ENCODE data around the gene GLS2.

The GLS2 gene

GRCh38 chr12:56521209-56521589, 33.2 kb upstream of the GLS2 start:
- TF ChIP-seq BACH2 (CRISPR knock-in tag; IDR thresholded peaks at IDR 0.05; ENCODE audit: borderline replicate concordance): no peak
- TF ChIP-seq PPARA (CRISPR knock-in tag; IDR thresholded peaks at IDR 0.05; ENCODE audit: borderline replicate concordance): no peak
- TF ChIP-seq CREB5 (CRISPR knock-in tag; IDR thresholded peaks at IDR 0.05; ENCODE audit: low read depth): no peak
- no peak for TF ChIP-seq ZC3H10 (CRISPR knock-in tag; IDR thresholded peaks at IDR 0.05)
- no peak for TF ChIP-seq ARNTL (CRISPR knock-in tag; IDR thresholded peaks at IDR 0.05; ENCODE audit: borderline replicate concordance, low read depth)
- TF ChIP-seq TCF4 (CRISPR knock-in tag; IDR thresholded peaks at IDR 0.05; ENCODE audit: borderline replicate concordance): no peak
- TF ChIP-seq ISL1 (CRISPR knock-in tag; IDR thresholded peaks at IDR 0.05): no peak
- ATAC-seq: peak; percentile 5

DNA sequence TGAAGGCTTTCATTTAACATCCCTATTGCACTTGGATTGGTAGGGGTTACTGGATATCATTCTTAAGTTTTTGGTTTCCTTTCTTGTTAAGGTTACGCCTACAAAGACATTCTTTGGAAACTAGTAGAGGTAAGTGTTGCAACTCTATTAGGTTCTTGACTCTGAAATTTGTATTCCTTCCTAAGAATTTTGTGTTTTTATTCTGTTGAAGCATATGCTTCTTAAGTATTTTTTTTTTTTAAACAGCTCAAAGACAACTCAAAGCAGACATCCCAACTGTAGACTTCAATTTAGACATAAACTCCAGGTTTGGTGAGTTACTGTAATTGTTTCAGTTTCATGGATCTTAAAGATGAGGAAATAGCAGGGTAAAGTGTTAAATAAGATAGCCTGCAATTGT, 32.5 kb upstream of the GLS2 start:
- no peak for TF ChIP-seq ZFP3 (CRISPR knock-in tag; IDR thresholded peaks at IDR 0.05)
- TF ChIP-seq SNAI2 (CRISPR knock-in tag; IDR thresholded peaks at IDR 0.05): no peak
- no peak for TF ChIP-seq BACH2 (CRISPR knock-in tag; IDR thresholded peaks at IDR 0.05; ENCODE audit: borderline replicate concordance)
- TF ChIP-seq GLIS3 (CRISPR knock-in tag; IDR thresholded peaks at IDR 0.05): no peak
- no peak for TF ChIP-seq PATZ1 (CRISPR knock-in tag; IDR thresholded peaks at IDR 0.05; ENCODE audit: borderline replicate concordance)
- no peak for TF ChIP-seq ARNTL (CRISPR knock-in tag; IDR thresholded peaks at IDR 0.05; ENCODE audit: borderline replicate concordance, low read depth)
- ATAC-seq: no peak

- TF ChIP-seq PPARA (CRISPR knock-in tag; IDR thresholded peaks at IDR 0.05; ENCODE audit: borderline replicate concordance) (no peak), SNAI2 (CRISPR knock-in tag; IDR thresholded peaks at IDR 0.05) (no peak)
- no peak for ATAC-seq
These were observed 32.1 kb upstream of the GLS2 start for GRCh38 chr12:56520048-56520447.

GRCh38 chr12:56518570-56518969, 30.6 kb upstream of the GLS2 start:
- TF ChIP-seq ZC3H10 (CRISPR knock-in tag; IDR thresholded peaks at IDR 0.05) (no peak), ZNF70 (CRISPR knock-in tag; IDR thresholded peaks at IDR 0.05) (no peak), ESRRG (CRISPR knock-in tag; IDR thresholded peaks at IDR 0.05) (no peak), ZFP3 (CRISPR knock-in tag; IDR thresholded peaks at IDR 0.05) (no peak), OSR1 (CRISPR knock-in tag; IDR thresholded peaks at IDR 0.05) (no peak), CSDC2 (CRISPR knock-in tag; IDR thresholded peaks at IDR 0.05) (no peak)
- ATAC-seq: no peak

GRCh38 chr12:56517854-56518253, 29.9 kb upstream of the GLS2 start:
- TF ChIP-seq TOX (CRISPR knock-in tag; IDR thresholded peaks at IDR 0.05; ENCODE audit: borderline replicate concordance) (no peak), PPARA (CRISPR knock-in tag; IDR thresholded peaks at IDR 0.05; ENCODE audit: borderline replicate concordance) (no peak), PATZ1 (CRISPR knock-in tag; IDR thresholded peaks at IDR 0.05; ENCODE audit: borderline replicate concordance) (no peak), RARB (CRISPR knock-in tag; IDR thresholded peaks at IDR 0.05) (no peak), GLIS3 (CRISPR knock-in tag; IDR thresholded peaks at IDR 0.05) (no peak), ESRRG (CRISPR knock-in tag; IDR thresholded peaks at IDR 0.05) (no peak), TSHZ2 (CRISPR knock-in tag; IDR thresholded peaks at IDR 0.05) (no peak), ZFP30 (CRISPR knock-in tag; IDR thresholded peaks at IDR 0.05) (no peak), SNAI2 (CRISPR knock-in tag; IDR thresholded peaks at IDR 0.05) (no peak), ZNF8 (CRISPR knock-in tag; IDR thresholded peaks at IDR 0.05) (no peak), POU6F1 (CRISPR knock-in tag; IDR thresholded peaks at IDR 0.05; ENCODE audit: borderline replicate concordance, low read depth) (no peak), TCF4 (CRISPR knock-in tag; IDR thresholded peaks at IDR 0.05; ENCODE audit: borderline replicate concordance) (no peak), ZFP3 (CRISPR knock-in tag; IDR thresholded peaks at IDR 0.05) (no peak), CREB5 (CRISPR knock-in tag; IDR thresholded peaks at IDR 0.05; ENCODE audit: low read depth) (no peak), ARNTL (CRISPR knock-in tag; IDR thresholded peaks at IDR 0.05; ENCODE audit: borderline replicate concordance, low read depth) (no peak)
- TF ChIP-seq, protein P1, sequence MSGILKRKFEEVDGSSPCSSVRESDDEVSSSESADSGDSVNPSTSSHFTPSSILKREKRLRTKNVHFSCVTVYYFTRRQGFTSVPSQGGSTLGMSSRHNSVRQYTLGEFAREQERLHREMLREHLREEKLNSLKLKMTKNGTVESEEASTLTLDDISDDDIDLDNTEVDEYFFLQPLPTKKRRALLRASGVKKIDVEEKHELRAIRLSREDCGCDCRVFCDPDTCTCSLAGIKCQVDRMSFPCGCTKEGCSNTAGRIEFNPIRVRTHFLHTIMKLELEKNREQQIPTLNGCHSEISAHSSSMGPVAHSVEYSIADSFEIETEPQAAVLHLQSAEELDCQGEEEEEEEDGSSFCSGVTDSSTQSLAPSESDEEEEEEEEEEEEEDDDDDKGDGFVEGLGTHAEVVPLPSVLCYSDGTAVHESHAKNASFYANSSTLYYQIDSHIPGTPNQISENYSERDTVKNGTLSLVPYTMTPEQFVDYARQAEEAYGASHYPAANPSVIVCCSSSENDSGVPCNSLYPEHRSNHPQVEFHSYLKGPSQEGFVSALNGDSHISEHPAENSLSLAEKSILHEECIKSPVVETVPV (CRISPR knock-in tag; IDR thresholded peaks at IDR 0.05): no peak
- no peak for ATAC-seq
